RKO (cell line): ENCODE measurements around the gene CAPN9.

Experiments
- DNase-seq: peaks from one replicate; pipeline ENCODE4 v3.0.0-alpha.2; 2016; ENCODE audit warnings: low spot score

The CAPN9 gene

DNA sequence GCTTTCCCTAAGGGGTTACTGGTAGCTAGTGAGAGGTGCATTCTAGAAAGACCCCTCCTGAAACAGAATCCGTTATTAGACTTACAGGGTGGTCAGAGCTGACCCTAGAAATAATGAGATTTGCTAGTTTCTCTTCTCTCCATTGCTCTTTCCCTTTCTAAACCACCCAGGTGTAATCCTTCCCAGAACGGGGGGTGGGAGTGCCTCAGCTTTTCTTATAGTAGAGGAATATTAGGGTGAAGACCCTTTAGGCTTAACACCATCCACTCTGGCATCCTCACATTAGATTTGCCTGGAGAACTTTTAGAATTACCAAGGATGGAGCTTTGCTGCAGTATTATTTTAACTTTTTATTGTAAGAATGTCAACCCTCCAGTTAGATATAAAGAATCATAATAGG is 49.4 kb downstream of the CAPN9 start:
- no peak for DNase-seq

DNA sequence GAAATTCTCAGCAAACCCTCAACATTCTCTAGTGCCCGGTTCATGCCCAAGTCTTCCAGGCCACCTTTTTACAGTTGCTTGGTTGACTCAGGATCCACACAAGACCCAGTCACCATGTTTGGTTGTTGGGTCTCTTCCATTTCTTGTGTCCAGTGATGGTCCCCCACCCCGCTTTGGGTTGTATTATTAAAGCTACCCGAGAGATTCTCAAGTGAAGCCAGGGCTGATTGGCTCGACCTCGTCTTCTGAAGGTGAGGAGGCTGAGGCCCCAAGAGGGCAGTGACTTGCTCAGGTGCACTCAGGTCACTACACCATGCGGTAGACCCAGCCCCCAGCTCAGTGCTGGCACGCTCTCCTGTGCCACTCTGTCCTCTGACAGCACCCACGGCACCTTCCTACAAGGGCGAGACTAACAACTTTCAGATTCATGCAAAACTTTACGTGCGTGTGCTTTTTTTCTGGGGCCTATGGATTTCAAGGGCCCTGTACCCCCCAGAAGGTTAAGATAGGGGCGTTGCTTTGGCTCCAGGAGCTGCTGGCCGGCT is 50.3 kb downstream of the CAPN9 start:
- DNase-seq = no peak

DNA sequence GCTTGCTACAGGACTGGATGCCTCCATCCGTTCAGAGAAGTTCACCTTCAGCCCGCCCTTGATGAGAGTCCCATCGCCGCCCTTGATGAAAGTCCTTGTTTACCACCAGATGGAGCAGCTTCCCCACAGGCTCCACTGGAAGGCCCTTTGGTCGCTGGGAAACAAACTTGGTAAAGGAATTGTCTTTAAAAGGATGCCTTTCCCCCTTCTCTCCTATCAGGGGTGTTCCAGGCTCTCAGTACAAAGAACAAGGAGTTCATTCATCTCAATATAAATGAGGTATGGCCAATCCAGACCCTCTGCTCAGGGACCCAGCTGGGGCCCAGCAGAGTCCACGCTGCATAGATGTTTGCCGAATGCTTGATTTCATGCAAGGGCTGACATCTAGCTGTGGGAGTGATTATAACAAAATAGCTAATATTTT is 50.8 kb downstream of the CAPN9 start:
- DNase-seq = peak; percentile 70

DNA sequence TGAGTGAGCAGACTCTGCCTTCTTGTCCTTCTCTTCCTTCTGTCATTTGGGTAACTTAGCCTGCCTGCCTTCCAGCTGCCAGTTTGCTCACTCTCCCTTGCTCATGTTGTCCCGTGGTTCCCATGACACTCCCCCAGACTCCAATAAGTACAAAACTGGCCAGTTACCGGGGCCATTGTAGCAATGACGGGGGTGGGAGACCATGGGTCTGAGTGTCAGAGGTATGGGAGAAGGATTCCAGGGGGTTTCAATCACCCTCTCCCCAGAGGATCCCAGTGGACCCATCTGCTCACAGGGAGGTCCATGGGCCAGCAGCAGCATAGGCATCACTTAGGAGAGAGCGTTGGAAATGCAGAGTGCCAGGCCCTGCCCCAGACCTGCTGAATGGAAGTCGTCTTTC is 51.3 kb downstream of the CAPN9 start:
- DNase-seq = no peak

DNA sequence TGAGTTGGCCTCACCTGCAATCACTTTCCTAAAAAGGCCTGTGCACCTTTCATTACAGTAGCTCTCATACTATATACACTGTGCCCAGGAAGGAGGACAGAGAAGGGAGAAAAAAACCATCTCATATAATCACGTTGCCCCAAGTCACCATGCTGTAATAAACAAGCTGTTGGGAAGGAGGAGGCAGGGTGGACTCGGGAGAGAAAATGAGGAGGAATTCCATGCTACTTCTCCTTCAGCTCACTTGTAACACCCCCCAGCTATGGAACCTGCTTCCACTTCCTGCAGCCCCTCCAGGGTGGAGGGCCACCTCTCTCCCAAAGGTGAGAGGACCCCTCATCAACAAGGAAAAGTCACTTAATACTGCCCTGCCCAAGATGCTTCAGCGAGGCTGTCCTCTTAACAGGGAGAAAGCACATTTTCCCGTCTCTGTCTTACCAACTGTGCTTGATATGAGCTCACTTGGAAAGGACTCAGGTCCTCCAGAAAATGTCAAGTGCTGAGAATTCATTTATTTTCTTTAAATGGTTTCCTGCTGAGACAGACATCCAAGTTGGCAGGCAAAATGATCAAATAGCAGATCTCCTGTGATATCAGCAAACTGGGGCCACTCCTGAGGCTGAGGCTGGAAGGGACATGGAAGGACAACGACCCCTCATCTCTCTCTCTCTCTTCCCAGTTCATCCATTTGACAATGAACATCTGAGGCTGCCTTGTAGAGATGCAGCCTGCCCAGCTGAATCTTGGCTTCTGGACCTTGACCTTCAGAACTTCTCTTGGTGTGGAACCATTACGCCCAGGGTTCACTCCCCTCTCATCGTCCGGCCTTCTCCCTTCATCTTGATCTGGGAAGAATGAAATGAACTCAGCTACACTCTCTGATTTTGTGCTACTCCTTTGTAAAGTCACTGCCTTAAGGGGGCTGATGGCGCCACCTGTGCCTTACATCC is 54.0 kb downstream of the CAPN9 start:
- no peak for DNase-seq

DNA sequence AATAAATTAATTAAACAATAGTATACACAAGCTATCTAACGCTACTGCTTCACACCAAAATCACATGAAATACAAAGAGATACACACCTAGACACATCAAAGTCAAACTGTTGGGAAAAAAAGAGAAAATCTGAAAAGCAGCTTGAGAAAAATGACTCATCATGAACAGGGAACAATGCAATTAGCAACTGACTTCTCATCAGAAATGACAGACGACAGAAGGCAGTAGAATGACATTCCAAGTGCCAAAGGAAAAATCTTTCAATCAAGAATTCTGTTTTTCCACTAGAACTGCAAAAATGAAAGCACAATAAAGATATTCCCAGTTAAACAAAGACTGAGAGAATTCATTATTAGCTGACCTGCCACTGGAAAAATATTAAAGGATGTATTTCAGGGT is 57.2 kb downstream of the CAPN9 start:
- no peak for DNase-seq

DNA sequence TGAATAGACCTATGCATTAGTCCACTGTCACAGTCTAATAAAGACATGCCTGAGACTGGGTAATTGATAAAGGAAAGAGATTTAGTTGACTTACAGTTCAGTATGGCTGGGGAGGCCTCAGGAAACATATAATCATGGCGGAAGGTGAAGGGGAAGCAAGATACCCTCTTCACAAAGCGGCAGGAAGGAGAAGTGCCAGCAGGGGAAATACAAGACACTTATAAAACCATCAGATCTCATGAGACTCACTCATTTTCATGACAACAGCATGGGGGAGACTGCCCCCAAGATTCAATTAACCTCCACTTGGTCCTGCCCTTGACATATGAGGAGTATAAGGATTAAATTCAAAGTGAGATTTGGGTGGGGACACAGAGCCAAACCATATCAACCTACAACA is 59.4 kb downstream of the CAPN9 start:
- DNase-seq = no peak

DNA sequence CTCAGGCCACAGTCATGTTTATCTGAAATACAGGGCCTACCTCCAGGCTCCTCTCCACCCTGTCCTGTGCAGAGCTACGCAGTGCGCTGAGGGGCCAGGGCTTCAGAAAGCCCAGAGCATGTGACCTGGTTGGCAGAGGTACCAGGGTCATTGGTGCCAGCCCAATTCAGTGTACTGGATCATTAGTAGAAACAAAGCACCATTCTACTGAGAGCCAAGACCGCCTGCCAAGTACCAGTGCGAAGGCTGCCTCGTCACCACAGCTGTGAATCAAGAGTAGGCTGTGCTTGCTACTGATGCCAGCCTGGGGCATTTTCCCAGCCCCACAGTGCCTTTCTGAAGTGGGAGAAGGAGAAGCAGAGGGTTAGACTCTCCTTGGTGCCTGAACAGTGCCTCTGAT is 59.8 kb downstream of the CAPN9 start:
- no peak for DNase-seq

DNA sequence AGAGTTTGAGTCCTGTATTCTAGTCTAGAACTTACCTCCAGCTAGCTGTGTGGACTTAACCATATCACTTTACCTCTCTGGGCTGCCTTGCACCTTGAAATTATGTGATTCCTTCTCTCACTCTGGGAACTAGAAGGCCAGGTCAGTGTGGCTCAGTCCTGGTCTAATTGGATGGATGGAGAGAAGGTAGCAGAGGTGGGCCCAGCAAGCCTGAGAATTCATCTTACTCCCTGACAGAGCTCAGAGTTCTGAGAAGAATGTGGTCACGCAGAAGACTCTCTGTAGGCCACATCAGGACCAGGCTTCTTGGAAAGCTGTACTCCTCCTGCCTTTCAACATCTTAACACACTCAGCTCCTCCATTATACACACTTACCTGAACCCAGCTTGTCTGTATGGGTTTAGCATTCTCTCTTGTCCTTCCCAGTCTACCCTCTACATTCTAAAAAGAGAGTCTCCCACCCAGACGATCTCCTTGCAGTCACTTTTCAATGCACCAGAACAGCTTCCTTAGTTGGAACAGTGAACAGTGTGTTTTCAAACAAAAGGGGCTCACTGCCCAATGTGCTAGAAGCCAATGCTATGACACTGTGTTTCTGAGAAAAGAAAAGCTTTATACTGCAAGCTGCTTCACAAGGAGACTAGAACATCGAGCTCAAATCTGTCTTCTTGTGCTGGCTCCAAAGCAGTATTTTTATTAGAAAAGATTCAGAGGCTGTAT is 60.5 kb downstream of the CAPN9 start:
- DNase-seq = no peak

DNA sequence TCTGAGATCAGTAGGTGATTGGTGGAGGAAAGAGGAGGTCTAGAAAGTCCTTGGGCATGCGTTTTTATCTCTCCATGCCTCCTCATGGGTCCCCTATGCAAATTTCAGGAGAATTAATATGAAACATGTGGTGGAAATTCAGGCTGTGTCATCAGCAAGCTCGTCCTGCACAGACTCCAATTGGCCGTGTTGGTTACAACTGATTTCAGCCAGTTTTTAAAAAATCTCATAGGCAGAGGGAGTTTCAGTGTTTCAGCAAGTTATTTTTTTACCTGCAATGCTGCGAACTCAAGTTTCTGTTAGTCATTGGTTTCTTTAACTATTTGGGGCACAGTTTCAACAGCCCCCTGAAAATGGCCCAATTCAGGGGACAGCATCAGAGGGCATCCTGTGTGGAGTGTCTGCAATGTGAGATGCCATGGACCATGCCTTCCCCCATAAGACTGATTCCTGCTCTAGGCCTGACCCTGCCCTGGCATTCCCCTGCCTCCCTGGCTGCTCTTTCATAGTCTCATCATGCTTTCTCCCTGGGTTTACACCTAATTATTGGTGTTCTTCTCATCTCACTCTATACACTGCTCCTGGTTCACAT is 61.2 kb downstream of the CAPN9 start:
- DNase-seq = no peak

DNA sequence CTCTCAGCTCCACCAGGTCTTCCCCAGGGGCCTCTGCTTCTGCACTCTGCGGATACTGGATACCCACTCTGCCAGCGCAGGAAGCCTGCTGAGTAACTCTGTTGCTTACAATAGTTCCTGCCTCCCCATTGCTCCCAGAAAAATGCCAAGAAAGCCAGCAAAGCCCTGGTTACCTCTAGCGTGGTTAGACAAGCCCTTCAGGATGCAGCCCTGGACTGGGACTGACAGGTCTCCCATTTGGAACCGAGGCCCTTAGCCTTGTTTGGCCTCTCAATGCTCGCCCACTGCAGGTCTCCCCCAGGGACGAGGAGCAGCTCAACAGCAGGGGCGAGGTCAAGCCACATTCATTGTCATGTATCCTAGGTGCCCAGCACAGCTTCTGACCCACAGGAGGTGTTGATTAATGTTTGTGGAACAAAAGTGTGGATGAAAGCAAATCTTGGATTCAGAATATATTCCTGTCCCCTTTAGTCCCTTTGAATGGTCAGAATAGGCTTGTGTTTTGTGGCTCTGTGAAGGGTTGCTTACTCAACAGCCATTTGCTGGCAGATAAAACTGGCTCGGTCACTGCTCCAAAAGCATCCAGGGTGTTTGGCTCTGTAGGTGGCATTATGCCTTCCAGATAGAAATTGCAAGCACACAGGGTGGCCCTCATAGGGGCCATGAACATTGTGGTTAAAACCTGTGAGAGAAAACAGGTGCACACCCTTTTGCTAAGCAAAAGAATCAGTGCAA is 62.2 kb downstream of the CAPN9 start:
- DNase-seq = no peak

DNA sequence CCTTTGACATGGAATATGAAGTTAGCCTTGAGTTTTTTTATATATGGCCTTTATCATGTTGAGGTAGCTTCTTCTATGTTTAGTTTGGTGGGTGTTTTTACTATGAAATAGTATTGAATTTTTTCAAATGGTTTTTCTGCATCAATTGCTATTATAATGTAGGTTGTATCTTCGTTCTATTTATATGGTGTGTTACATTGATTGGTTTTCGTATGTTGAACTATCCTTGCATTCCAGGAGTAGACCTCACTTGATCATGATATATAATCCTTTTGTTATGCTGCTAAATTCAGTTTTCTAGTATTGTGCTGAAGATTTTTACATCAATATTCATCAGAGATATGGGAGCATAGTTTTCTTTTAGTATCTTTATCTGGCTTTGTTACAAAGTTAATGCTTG is 65.4 kb downstream of the CAPN9 start:
- no peak for DNase-seq

DNA sequence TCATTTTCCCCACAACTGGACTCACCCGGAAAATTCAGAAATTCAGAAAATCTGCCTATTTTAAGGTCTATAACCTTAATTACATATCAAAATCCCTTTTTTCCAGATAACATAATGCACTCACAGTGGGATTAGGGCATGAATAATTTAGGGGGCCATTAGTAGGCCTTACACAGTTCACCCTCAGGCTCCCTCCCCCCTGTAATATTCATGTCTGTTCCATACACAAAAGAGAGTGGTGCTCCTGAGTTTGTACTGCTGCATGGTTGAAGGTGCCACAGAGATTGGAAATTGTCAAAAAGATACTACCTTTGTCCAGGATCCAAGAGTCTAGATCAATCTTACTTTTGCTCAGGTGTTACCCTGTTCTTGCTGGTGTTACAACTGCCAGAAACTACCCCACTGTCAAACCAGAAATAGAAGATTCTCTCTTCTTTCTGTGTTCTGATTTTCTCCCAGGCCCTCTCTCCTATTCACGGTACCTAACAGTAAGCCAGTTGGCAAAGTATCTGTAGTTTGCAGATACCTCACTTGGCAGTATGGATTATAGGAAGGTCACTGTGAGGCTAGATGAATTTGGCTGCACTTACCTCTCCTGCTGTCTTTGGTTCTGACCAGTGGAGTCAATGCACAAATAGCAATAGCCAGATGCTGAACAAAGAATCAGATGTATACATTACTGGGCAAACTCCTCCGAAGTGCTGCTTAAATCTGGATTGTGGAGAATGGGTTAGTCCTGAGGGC is 67.9 kb downstream of the CAPN9 start:
- no peak for DNase-seq

DNA sequence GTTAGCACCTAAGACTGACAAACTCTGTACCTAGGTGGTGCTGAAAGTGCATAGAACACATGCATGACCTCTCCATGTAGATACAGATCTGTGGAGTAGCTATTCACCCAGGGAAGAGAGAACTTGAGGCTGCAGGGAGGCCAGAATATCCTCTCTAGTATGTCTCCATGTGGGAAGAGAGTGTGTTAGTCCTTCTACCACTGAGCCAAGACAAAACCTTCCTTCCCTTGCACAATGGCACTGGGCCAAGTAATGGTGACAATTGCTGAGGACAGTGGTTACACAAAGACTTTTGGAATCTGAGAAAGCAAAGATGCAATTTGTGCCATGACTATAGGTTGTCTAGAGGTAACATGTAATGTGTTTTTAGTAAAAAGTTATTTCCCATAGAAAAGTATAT is 68.8 kb downstream of the CAPN9 start:
- DNase-seq = no peak

DNA sequence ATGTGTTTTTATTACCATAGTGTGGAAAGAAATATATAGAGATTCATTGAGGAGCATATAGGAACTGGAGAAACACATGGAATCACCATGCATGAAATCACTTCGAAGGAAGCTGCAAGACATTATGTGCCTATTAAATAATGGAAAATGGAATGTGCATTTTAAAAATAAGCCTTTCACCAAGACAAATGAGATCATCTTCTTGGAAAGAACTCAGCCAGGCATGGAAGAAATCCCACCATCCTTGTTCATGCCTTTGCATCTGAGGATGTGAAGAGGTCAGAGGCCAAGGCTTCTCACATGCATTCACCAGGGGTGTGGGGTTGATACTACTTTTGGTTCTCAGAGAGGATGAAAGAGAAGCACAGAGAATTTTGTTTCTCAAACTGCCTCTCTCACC is 71.2 kb downstream of the CAPN9 start:
- DNase-seq = no peak

DNA sequence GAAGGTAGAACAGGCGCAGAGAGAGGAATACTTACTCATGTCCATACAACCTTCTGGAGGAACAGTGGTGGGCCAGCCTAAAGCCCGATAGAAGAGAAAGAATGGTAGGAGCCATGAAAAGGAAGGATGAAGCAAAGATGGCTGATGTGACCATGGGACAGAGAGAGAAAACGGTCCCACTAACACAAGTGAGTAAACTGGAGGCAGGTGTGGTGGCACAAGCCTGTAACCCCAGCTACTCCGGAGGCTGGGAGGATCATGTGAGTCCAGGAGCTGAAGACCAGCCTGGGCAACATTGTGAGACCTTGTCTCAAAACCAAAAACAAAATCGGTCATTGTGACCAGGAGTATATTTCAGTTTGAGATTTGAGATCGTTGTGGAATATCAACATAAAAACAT is 71.7 kb downstream of the CAPN9 start:
- DNase-seq = no peak

DNA sequence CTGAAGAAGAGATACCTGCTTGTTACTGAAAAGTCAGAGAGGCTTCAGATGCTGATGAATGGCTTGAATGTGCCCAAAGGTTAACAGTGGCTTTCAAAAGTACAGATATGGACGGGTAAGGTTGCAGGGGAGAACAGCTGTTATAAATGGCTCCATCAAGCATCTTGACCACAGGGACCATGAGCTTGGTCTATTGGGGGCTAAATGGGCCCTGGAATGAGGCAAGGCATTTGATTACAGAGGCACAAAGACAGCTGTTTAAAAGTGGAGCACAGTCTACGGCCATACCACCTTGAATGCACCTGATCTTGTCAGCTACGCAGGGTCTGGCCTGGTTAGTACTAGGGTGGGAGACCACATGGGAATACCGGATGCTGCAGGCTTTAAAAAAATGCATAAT is 72.8 kb downstream of the CAPN9 start:
- no peak for DNase-seq

DNA sequence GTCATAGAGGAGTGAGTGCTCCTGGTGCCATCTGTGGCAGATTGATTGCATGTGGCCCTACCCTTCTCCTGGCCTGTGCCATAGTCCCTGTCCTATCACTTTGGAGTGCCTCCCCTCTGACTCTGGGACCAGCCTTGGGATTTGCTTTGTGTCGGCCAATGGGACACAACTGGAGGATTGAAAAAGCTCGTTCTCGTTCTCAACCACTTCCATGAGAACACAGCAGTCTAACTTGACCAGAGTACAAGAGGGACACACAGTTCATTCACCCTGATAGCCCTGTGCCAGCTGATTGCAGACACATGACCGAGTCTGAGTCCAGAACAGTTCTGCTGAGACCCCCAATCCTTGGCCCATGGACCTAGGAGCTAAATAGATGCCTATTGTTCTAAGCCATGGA is 73.4 kb downstream of the CAPN9 start:
- no peak for DNase-seq

DNA sequence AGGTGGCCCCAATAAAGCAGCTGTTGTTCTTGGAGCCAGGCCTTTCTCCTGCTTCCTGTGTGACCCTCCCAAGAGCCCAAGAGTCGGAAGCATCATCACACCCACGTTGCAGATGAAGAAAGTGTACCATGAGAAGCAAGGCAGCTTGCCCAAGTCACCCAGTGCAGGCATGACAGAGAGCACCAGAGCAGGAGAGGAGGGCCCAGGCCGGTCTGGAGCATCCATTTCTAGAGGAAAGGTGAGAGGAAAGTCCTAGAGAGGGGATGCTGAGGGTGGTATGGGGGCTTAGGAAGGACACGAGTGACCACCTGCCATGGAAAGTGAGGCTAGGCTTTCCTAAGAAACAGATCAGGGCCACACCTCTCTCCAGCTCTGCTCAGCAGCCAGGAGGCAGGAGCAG is 74.2 kb downstream of the CAPN9 start:
- no peak for DNase-seq

DNA sequence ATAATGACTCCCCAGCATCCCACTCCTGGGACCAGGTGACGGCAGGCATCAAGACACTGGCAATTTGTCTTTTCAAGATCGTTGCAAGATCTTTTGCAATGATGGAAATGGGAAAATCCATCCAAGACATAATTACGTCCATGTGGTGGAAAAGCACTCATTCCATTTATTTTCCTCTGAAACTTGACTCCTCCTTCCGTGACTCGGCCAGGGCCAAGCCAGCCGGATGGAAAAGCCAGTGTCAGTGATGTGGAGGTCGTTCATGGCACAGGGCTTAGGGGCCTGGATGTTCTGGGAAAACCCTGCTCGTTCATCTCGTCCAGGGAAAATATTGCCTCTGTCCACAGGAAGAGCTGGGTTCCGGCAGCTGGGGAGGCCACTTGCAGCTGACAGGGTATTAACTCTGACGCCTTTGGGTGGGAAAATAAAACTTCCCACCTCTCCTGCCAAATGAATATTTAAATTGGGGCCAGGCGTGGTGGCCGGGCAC is 74.9 kb downstream of the CAPN9 start:
- no peak for DNase-seq

DNA sequence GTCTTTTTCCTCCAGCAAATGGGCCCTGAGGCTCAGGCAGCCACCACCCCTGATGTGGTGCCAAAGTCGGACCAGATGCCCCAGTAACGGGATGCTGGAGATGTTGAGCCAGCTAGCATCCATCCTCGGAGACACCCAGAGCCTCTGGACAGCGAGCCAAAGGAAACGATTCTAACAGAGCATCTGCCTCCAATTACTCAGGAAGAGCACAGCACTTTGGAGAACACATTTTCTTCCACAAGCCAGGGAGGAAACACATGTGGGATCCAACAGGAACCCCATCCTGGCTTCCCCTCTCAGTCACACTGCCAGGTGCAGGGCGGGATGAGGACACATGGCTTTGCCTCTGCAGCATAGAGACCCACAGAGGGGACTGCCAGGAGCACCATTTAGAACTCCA is 76.2 kb downstream of the CAPN9 start:
- no peak for DNase-seq
